ENCODE measurements around the gene LRIT3. TPM values are rescaled to one million over a fixed set of nuclear protein-coding genes. Genes with fewer than 3 reads are reported as not detected.

LRIT3 gene
- total RNA-seq, 4 donors from 2014 or later = under 0.01 to 0.39 (median 0.14) TPM

- intact Hi-C loops (cut with DNase I) = loop anchor here (5.0 kb wide), 1 partner anchor 168 kb away; no protein-coding TSS in a partner anchor
These were observed 38.3 kb upstream of the LRIT3 start for GRCh38 chr4:109809655-109810054.

GRCh38 chr4:109810552-109811387, 37.1 kb upstream of the LRIT3 start:
- Histone ChIP-seq H3K27me3 (no peaks in the 10 kb centered on the region), H3K9me3 (no peaks in the 10 kb centered on the region), H3K4me1 (peaks cover 0 to 9% (median 4%) of the 10 kb centered on the region in 4 donors), H3K4me3 (no peak overlapping the region), H3K36me3 (no peaks in the 10 kb centered on the region), H3K27ac (replicated peaks in 1 of 4) (no peak overlapping the region)
- DNase-seq (ENCODE audit: extremely low spot score) = no peak
- intact Hi-C loops (cut with DNase I) = loop anchor here (5.0 kb wide), 1 partner anchor 167 kb away; no protein-coding TSS in a partner anchor
- WGBS = 54% methylated on average over 11 of the region's 11 CpGs
- no peak for TF ChIP-seq POLR2AphosphoS5 (IDR thresholded peaks at IDR 0.05)

More at GRCh38 chr4:109809655-109810054, 38.3 kb upstream of the LRIT3 start:
- no peak for TF ChIP-seq POLR2A (IDR thresholded peaks at IDR 0.05; ENCODE audit: low read depth)
- no peak for TF ChIP-seq POLR2AphosphoS5 (IDR thresholded peaks at IDR 0.05)
- no peak for TF ChIP-seq EP300 (IDR thresholded peaks at IDR 0.05)
- no peak for TF ChIP-seq CTCF (IDR thresholded peaks at IDR 0.05)
- Histone ChIP-seq H3K4me3 (no peak overlapping the region), H3K27ac (replicated peaks in 1 of 4) (no peak overlapping the region), H3K36me3 (no peaks in the 10 kb centered on the region), H3K9me3 (no peaks in the 10 kb centered on the region), H3K4me1 (peaks cover 0 to 5% (median 2%) of the 10 kb centered on the region in 4 donors), H3K27me3 (no peaks in the 10 kb centered on the region)
- DNase-seq (ENCODE audit: extremely low spot score) = no peak
- WGBS = 100% methylated on average over 2 of the region's 2 CpGs

- H3K27me3 ChIP-seq = no peaks in the 10 kb centered on the region
- WGBS = 51% methylated on average over 3 of the region's 3 CpGs
- H3K9me3 ChIP-seq = no peaks in the 10 kb centered on the region
- no peaks in the 10 kb centered on the region for H3K36me3 ChIP-seq
- no peak overlapping the region for H3K4me3 ChIP-seq
- H3K27ac ChIP-seq (replicated peaks in 1 of 4) = no peak overlapping the region
- TF ChIP-seq EP300 (IDR thresholded peaks at IDR 0.05) (no peak), CTCF (IDR thresholded peaks at IDR 0.05) (no peak), POLR2AphosphoS5 (IDR thresholded peaks at IDR 0.05) (no peak), POLR2A (IDR thresholded peaks at IDR 0.05; ENCODE audit: low read depth) (no peak)
- no peak for DNase-seq (ENCODE audit: extremely low spot score)
- intact Hi-C loops (cut with DNase I) = loop anchor here (5.0 kb wide), 1 partner anchor 166 kb away; no protein-coding TSS in a partner anchor
- H3K4me1 ChIP-seq = peaks cover 7 to 18% (median 12%) of the 10 kb centered on the region in 4 donors
These were observed 36.2 kb upstream of the LRIT3 start for GRCh38 chr4:109811707-109812106.

GRCh38 chr4:109815151-109816081, 32.5 kb upstream of the LRIT3 start, which contains the start of gene GAR1:
Gene GAR1, plus strand, starts transcription at chr4:109815762. Its CDS starts 403 bp downstream, at chr4:109816165.
- Histone ChIP-seq H3K27me3 (no peaks in the 10 kb centered on the region), H3K4me1 (peaks cover 7 to 25% (median 17%) of the 10 kb centered on the region in 4 donors), H3K36me3 (peaks cover 0 to 22% (median 1%) of the 10 kb centered on the region in 4 donors), H3K4me3 (peak within 1 kb of the TSS; percentile 73 to 89 (median 83)), H3K27ac (replicated peaks in 1 of 4) (peak within 1 kb of the TSS; percentile 82 to 90 (median 85)), H3K9me3 (no peaks in the 10 kb centered on the region)
- peak; percentile 98 for DNase-seq (ENCODE audit: extremely low spot score)
- TF ChIP-seq POLR2A (IDR thresholded peaks at IDR 0.05; ENCODE audit: low read depth) = no peak
- peak; percentile 77 to 87 for TF ChIP-seq POLR2AphosphoS5 (IDR thresholded peaks at IDR 0.05)
- intact Hi-C loops (cut with DNase I) = loop anchor here (2.0 to 5.0 kb wide), 2 partner anchors 85 to 113 kb away; partner anchors contain the start of genes CASP6 and PLA2G12A
- WGBS = under 1% methylated on average over 42 of the region's 53 CpGs

- Histone ChIP-seq H3K27me3 (no peaks in the 10 kb centered on the region), H3K27ac (replicated peaks in 1 of 4) (peak overlapping the region; percentile 82 to 90 (median 85)), H3K4me1 (peaks cover 7 to 25% (median 17%) of the 10 kb centered on the region in 4 donors), H3K9me3 (no peaks in the 10 kb centered on the region), H3K4me3 (peak overlapping the region; percentile 73 to 89 (median 83)), H3K36me3 (peaks cover 0 to 29% (median 3%) of the 10 kb centered on the region in 4 donors)
- no peak for DNase-seq (ENCODE audit: extremely low spot score)
- TF ChIP-seq CTCF (IDR thresholded peaks at IDR 0.05) (no peak), POLR2AphosphoS5 (IDR thresholded peaks at IDR 0.05) (no peak), EP300 (IDR thresholded peaks at IDR 0.05) (no peak), POLR2A (IDR thresholded peaks at IDR 0.05; ENCODE audit: low read depth) (no peak)
- 2% methylated on average over 18 of the region's 19 CpGs for WGBS
- intact Hi-C loops (cut with DNase I) = loop anchor here (2.0 to 5.0 kb wide), 2 partner anchors 85 to 114 kb away; partner anchors contain the start of genes CASP6 and PLA2G12A
These were observed 31.8 kb upstream of the LRIT3 start for GRCh38 chr4:109816082-109816442.

Measured in esophagus muscularis mucosa (tissue), 4 donors.